CD4-positive, alpha-beta T cell treated with Interleukin-4 for 1 hour (primary cell): ENCODE results near the gene CDHR5.

ENCODE experiments used
- DNase-seq, 2 donors: peaks; one replicate each; pipeline ENCODE4 v3.0.0-alpha.2; 2020 to 2022

CDHR5 gene

GRCh38 chr11:643849-644738, 19.3 kb upstream of the CDHR5 start:
- DNase-seq, result no peak

- DNase-seq, result no peak
These were observed 18.6 kb upstream of the CDHR5 start for GRCh38 chr11:643366-643765.

DNA sequence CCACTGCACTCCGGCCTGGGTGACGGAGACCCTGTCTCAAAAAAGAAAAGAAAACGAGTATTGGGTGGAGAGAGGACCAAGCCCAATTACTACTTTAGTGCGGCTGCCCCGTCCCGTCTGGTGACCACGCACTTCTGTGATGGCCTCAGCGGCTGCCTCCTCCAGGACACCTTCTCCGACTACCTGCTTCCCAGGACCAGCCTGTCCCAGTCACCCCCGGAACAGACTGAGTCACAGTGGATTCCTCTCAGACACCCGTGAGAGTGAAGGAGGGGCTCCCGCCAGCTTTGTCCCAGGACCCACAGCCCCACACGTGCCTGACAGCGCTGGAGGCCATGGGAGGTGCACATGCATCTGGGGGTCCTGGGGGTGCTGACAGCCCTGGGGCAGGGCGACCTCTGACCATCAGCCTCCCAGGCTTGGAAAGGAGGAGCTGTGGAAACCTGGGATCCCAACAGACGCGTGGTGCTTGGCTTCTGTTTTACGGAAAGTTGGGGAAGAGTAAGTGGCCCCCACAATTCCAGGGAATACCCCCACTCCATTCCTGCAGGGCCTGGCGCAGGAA, 17.1 kb upstream of the CDHR5 start:
- no peak for DNase-seq

- peak in 1 of 2 donors; percentile 28 for DNase-seq
These were observed 15.4 kb upstream of the CDHR5 start for GRCh38 chr11:640021-640706.

- DNase-seq, result no peak
These were observed 14.7 kb upstream of the CDHR5 start for GRCh38 chr11:639332-639955.

DNA sequence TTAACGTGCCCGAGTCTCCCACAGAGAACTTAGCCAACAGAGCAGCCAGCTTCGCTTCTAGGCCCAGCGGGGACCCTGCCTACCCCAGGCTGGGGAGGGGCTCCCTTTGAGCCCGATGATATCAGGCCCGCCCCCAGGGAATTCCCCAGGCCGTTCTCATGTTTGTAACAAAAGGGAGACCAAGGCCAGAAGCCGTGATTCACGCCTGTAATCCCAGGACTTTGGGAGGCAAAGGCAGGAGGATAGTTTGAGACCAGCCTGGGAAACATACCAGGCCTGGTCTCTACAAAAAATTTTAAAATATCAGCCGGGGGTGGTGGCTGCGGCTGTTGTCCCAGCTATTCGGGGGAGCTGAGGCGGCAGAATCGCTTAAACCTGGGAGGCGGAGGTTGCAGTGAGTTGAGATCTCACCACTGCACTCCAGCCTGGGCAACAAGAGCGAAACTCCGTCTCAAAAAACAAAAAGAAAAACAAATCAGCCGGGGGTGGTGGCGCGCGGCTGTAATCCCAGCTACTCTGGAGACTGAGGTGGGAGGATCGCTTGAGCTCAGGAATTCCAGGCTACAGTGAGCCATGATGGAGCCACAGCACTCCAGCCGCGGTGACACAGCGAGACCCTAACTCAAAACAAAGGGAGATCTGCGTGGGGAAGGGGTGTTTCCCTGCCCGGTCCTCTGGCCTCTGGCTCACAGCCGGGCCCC, 14.0 kb upstream of the CDHR5 start:
- no peak for DNase-seq

- no peak for DNase-seq
These were observed 13.1 kb upstream of the CDHR5 start for GRCh38 chr11:637593-638521.

DNA sequence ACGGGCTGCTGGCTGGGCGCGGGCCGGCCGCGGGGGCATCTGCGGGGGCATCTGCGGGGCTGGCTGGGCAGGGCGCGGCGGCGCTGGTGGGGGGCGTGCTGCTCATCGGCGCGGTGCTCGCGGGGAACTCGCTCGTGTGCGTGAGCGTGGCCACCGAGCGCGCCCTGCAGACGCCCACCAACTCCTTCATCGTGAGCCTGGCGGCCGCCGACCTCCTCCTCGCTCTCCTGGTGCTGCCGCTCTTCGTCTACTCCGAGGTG, 12.5 kb upstream of the CDHR5 start:
- no peak for DNase-seq

GRCh38 chr11:636511-637332, 12.0 kb upstream of the CDHR5 start, which contains the start of gene DRD4:
TSS of gene DRD4 (plus strand) at chr11:637269. CDS start at chr11:637305, 36 bp downstream.
- no peak for DNase-seq

GRCh38 chr11:635945-636510, 11.3 kb upstream of the CDHR5 start:
- DNase-seq, result no peak

DNA sequence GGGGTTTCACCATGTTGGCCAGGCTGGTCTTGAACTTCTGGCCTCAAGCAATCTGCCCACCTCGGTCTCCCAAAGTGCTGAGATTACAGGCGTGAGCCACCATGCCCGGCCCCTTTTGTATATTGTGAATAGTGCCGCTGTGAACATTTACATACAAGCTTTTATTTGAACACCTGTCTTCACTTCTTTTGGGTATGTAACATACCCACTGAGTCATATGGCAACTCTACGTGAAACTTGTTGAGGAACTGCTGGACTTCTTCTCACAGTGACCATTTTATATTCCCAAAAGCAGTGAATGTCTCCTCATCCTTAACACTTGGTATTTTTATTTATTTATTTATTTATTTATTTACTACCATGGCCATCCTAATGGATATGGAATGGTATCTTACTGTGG, 6.1 kb upstream of the CDHR5 start:
- no peak for DNase-seq

- DNase-seq, result peak; percentile 26 to 63
These were observed 4.5 kb upstream of the CDHR5 start for GRCh38 chr11:629237-629583.

DNA sequence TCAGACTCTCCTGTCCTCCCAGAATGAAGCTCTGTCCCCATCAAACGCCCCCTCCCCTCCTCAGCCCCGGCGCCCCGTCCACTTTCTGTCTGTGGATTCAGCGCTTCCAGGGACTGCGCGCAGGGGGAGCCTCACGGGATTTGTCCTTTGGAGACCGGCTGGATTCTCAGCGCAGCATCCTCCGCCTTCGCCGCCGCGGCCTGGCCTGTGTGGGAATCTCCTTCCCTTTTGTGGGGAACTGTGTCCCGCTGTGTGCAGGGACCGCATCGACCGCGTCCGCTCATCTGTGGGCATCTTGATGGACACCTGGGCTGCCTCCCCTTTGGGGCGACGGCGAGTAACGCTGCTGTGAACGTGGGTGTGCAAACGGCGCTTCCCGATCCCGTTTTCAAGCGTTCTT, 3.3 kb upstream of the CDHR5 start:
- no peak for DNase-seq

GRCh38 chr11:627308-627576, 2.5 kb upstream of the CDHR5 start:
- no peak for DNase-seq

- no peak for DNase-seq
These were observed 1.9 kb upstream of the CDHR5 start, which contains the start of gene SCT for GRCh38 chr11:626475-627307. TSS of gene SCT (minus strand) at chr11:627181. CDS start at chr11:627143, 38 bp downstream.

DNA sequence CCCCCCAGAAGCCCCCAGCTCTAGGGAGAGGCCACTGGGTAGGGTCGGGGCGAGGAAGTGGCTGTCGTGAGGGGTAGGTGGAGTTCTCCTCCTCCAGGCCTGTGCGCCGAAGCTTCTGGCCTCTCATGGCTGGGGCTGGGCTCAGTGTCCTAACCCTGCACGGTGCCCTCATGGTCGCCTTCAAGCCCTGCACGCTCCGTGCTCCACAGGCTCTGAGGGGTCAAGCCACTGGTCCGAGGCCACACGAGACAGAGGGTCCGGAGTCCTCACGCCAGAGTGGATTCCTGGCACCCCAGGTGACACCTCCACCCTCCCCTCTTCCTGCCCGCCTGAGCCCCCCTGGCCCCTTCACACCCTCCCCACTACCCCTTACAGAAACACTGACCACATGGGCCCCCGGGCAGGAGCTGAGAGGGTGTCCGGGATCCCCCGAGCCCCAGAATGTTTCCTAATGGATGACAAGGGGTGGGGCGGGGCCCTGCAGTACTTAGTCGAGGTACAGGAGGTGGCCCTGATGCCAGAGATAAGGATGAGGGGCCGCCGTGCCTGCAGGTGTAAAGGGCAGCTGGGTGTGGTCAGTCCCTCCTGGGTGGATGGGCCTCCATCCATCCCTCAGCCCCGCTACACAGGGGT, 997 bp upstream of the CDHR5 start:
- DNase-seq, result no peak

- DNase-seq, result no peak
These were observed 603 bp downstream of the CDHR5 start for GRCh38 chr11:623999-624704.

DNA sequence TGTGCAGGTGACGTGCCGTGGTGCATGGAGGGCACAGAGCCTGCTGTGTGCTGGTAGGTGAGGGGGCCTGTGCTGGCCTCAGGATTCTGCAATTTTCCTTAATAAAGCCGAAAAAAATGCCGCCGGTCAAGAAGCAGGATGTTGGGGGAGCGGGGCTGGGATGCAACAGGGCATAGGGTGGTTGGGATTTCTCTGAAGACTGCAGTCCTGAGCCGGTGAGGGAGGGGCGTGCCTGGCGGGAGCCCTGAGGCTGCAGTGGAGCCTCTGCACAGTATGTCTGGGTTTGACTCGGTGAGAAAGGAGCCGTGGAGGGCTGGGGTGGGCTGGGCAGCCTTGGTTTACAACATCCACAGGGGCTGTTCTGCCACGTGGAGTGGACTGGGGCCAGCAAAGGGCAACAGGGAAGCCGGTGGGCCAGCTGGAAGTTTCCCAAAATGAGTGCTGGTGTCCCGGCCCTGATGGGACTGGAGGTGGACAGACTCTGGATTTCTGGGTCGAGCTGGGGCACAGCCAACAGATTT, 1.3 kb downstream of the CDHR5 start:
- no peak for DNase-seq

DNA sequence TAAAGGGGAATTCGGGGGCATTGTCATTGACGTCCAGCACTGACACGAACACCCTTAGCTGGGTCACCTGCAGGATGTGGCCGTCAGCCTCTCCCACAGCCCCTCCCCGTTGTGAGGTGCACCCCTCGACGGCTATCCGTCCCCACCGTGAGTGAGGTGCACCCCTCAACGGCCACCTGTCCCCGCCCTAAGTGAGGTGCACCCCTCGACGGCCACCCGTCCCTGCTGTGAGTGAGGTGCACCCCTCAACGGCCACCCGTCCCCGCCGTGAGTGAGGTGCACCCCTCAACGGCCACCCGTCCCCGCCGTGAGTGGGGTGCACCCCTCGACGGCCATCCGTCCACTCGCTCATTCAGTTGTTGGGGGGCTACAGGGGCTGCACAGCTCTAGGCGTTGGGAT, 2.9 kb downstream of the CDHR5 start:
- DNase-seq, result no peak
